Endodermal cell (in vitro differentiated cells): ENCODE measurements around the gene SNX11. TPM values are rescaled to one million over a fixed set of nuclear protein-coding genes. Genes with fewer than 3 reads are reported as not detected.
A peak's percentile ranks its signal among the peaks of the same experiment; 100 is the strongest.

Source experiments
- DNase-seq: peaks from one replicate; pipeline ENCODE4 v3.0.0-alpha.2; 2017
- H3K27ac ChIP-seq: 2 replicates; pipeline ENCODE4 v1.5.1; 2013; ENCODE audit warnings: mild to moderate bottlenecking, low read depth, low read length, moderate library complexity
- H3K27me3 ChIP-seq: 2 replicates; pipeline ENCODE4 v1.6.1; 2013; ENCODE audit warnings: mild to moderate bottlenecking, low read length, moderate library complexity; ENCODE audit not compliant: insufficient read depth, control insufficient read depth, poor library complexity, severe bottlenecking
- H3K36me3 ChIP-seq: 2 replicates; pipeline ENCODE4 v1.7.0; 2013; ENCODE audit warnings: mild to moderate bottlenecking, low read length, moderate library complexity; ENCODE audit not compliant: control insufficient read depth, insufficient read depth
- H3K4me1 ChIP-seq: one replicate; pipeline ENCODE4 v1.7.0; 2013; ENCODE audit warnings: low read length; ENCODE audit not compliant: control insufficient read depth, insufficient read depth
- H3K4me3 ChIP-seq: 2 replicates; pipeline ENCODE4 v1.5.1; 2013; ENCODE audit warnings: mild to moderate bottlenecking, low read length, moderate library complexity
- H3K9ac ChIP-seq: 2 replicates; pipeline ENCODE4 v1.6.1; 2013; ENCODE audit warnings: mild to moderate bottlenecking, low read length, moderate library complexity; ENCODE audit not compliant: poor library complexity, severe bottlenecking; ENCODE audit errors: extremely low read depth
- H3K9me3 ChIP-seq: 2 replicates; pipeline ENCODE4 v1.6.1; 2013; ENCODE audit warnings: mild to moderate bottlenecking, low read length, moderate library complexity; ENCODE audit not compliant: control insufficient read depth
- H3K27ac Mint-ChIP-seq: 2 replicates; pipeline ENCODE4 v1.8.0; 2020; ENCODE audit warnings: mixed read lengths
- H3K27me3 Mint-ChIP-seq: 2 replicates; pipeline ENCODE4 v1.8.0; 2021; ENCODE audit warnings: mild to moderate bottlenecking, mixed read lengths; ENCODE audit not compliant: insufficient read depth
- H3K36me3 Mint-ChIP-seq: 2 replicates; pipeline ENCODE4 v1.8.0; 2020; ENCODE audit warnings: low read depth, mixed read lengths
- H3K4me1 Mint-ChIP-seq: 2 replicates; pipeline ENCODE4 v1.8.0; 2020; ENCODE audit warnings: mixed read lengths
- H3K4me3 Mint-ChIP-seq: 2 replicates; pipeline ENCODE4 v1.8.0; 2020; ENCODE audit warnings: mild to moderate bottlenecking, moderate library complexity, mixed read lengths
- H3K9me3 Mint-ChIP-seq: 2 replicates; pipeline ENCODE4 v1.8.0; 2020; ENCODE audit warnings: mild to moderate bottlenecking, mixed read lengths
- CTCF ChIP-seq: fragments of 200-600 bp; sonication (generic); conservative IDR thresholded peaks from 2 replicates; pipeline ENCODE4 v1.5.0; 2021; ENCODE audit warnings: antibody characterized with exemption, mild to moderate bottlenecking
- WGBS, 2 experiments: methylation state at CpG; one replicate each; pipeline versions ENCODE4 v1.1.5 to v1.1.7; 2013; ENCODE audit warnings: missing lambda C conversion rate in 2 of 2, mixed read lengths in 1 of 2; ENCODE audit not compliant: insufficient coverage in 1 of 2, insufficient read length in 1 of 2; 5-methylcytosine and 5-hydroxymethylcytosine counted together
- total RNA-seq, 2 donors: library from RNA; stranded (reverse); fragmentation: NEBNext Ultra II Directional in 1 of 2; extraction: Animal tissue kit (Norgen Biotek cat#: 25700) in 1 of 2; gene quantifications; 2 replicates in 1 of 2; 3 replicates in 1 of 2; pipeline ENCODE4 v1.2.1, GENCODE V29; 2021

The SNX11 gene
- total RNA-seq, 2 donors from 2014 or later, result 19.7 to 20.5 TPM

GRCh38 chr17:48122665-48123045, 15.1 kb downstream of the SNX11 start:
- no peaks in the 10 kb centered on the region for H3K27me3 Mint-ChIP-seq
- H3K4me3 ChIP-seq, result no peak overlapping the region
- no peak overlapping the region for H3K27ac Mint-ChIP-seq
- H3K27ac ChIP-seq, result peak overlapping the region; percentile 92
- H3K4me1 ChIP-seq, result no peaks in the 10 kb centered on the region
- H3K4me3 Mint-ChIP-seq, result no peak overlapping the region
- no peak for TF ChIP-seq CTCF
- H3K36me3 Mint-ChIP-seq, result peaks cover 48% of the 10 kb centered on the region
- H3K9ac ChIP-seq, result no peak overlapping the region
- no peaks in the 10 kb centered on the region for H3K9me3 ChIP-seq
- no peak for DNase-seq
- H3K9me3 Mint-ChIP-seq, result no peaks in the 10 kb centered on the region
- H3K4me1 Mint-ChIP-seq, result no peaks in the 10 kb centered on the region
- H3K36me3 ChIP-seq, result peaks cover 41% of the 10 kb centered on the region
- WGBS, 2 experiments, result 90 to 92% methylated on average over 3 of the region's 3 CpGs
- no peaks in the 10 kb centered on the region for H3K27me3 ChIP-seq

- H3K27me3 ChIP-seq, result no peaks in the 10 kb centered on the region
- no peak overlapping the region for H3K4me3 ChIP-seq
- no peaks in the 10 kb centered on the region for H3K9me3 ChIP-seq
- H3K4me1 Mint-ChIP-seq, result no peaks in the 10 kb centered on the region
- peaks cover 36% of the 10 kb centered on the region for H3K36me3 ChIP-seq
- H3K27me3 Mint-ChIP-seq, result no peaks in the 10 kb centered on the region
- no peak overlapping the region for H3K9ac ChIP-seq
- no peak overlapping the region for H3K4me3 Mint-ChIP-seq
- 67 to 82% methylated on average over 4 to 6 of the region's 6 CpGs for WGBS, 2 experiments
- peak overlapping the region; percentile 92 for H3K27ac ChIP-seq
- H3K4me1 ChIP-seq, result no peaks in the 10 kb centered on the region
- H3K27ac Mint-ChIP-seq, result no peak overlapping the region
- TF ChIP-seq CTCF, result no peak
- H3K9me3 Mint-ChIP-seq, result no peaks in the 10 kb centered on the region
- H3K36me3 Mint-ChIP-seq, result peaks cover 43% of the 10 kb centered on the region
- peak; percentile 74 for DNase-seq
Observed at GRCh38 chr17:48123111-48123510, 15.5 kb downstream of the SNX11 start.

- Mint-ChIP-seq H3K27me3 (no peaks in the 10 kb centered on the region), H3K27ac (no peak overlapping the region), H3K36me3 (peaks cover 38% of the 10 kb centered on the region), H3K4me1 (peaks cover 3% of the 10 kb centered on the region), H3K9me3 (no peaks in the 10 kb centered on the region), H3K4me3 (no peak overlapping the region)
- Histone ChIP-seq H3K27me3 (no peaks in the 10 kb centered on the region), H3K4me3 (no peak overlapping the region), H3K27ac (peak overlapping the region; percentile 78), H3K9ac (no peak overlapping the region), H3K4me1 (no peaks in the 10 kb centered on the region), H3K36me3 (peaks cover 32% of the 10 kb centered on the region), H3K9me3 (no peaks in the 10 kb centered on the region)
- no peak for TF ChIP-seq CTCF
- 92% methylated on average over 4 of the region's 4 CpGs; no CpG with 5 or more reads in 1 of the 2 experiments for WGBS, 2 experiments
- DNase-seq, result no peak
Observed at GRCh38 chr17:48123776-48124388, 16.3 kb downstream of the SNX11 start.
